Esophagus muscularis mucosa (tissue), 4 donors: ENCODE measurements around the gene UBE2F. TPM values are rescaled to one million over a fixed set of nuclear protein-coding genes. Genes with fewer than 3 reads are reported as not detected.
"Not testable (repeated sequence)": the region's sequence is repeated elsewhere in the genome, so short reads cannot be mapped to it uniquely, and the experiment has no call there.

Source experiments
- DNase-seq: peaks from one replicate; pipeline ENCODE4 v3.0.0-alpha.2; 2017; ENCODE audit errors: extremely low spot score
- H3K27ac ChIP-seq, 4 donors: fragments of 200-600 bp; sonication (generic); replicated peaks in 1 of 4; 1 replicate in 3 of 4; 2 replicates in 1 of 4; pipeline ENCODE4 v1.5.1; 2016 to 2019; ENCODE audit warnings: mild to moderate bottlenecking in 1 of 4
- H3K27me3 ChIP-seq, 4 donors: fragments of 200-600 bp; sonication (generic); one replicate each; pipeline versions ENCODE4 v1.5.1 to v1.6.0; 2016 to 2019
- H3K36me3 ChIP-seq, 4 donors: fragments of 200-600 bp; sonication (generic); one replicate each; pipeline ENCODE4 v1.5.1; 2016 to 2019
- H3K4me1 ChIP-seq, 4 donors: fragments of 200-600 bp; sonication (generic); one replicate each; pipeline ENCODE4 v1.5.1; 2016 to 2019
- H3K4me3 ChIP-seq, 4 donors: fragments of 200-600 bp; sonication (generic); 1 replicate in 2 of 4; 2 replicates in 2 of 4; pipeline ENCODE4 v1.5.1; 2016 to 2019; ENCODE audit warnings: mild to moderate bottlenecking in 4 of 4, moderate library complexity in 1 of 4
- H3K9me3 ChIP-seq, 4 donors: fragments of 200-600 bp; sonication (generic); 1 replicate in 3 of 4; 2 replicates in 1 of 4; pipeline ENCODE4 v1.5.1; 2016 to 2019
- CTCF ChIP-seq, 3 experiments: fragments of 200-600 bp in 2 of 3; fragments of 450-650 bp in 1 of 3; sonication (generic) in 2 of 3; IDR thresholded peaks; one replicate each; pipeline ENCODE4 v1.5.1; 2017 to 2019; ENCODE audit warnings: antibody characterized with exemption in 3 of 3, mild to moderate bottlenecking in 2 of 3, moderate library complexity in 1 of 3
- EP300 ChIP-seq: sonication (generic); formaldehyde crosslinking; IDR thresholded peaks from one replicate; pipeline ENCODE4 v1.6.1; 2017; ENCODE audit warnings: antibody characterized with exemption
- POLR2A ChIP-seq: fragments of 450-650 bp; IDR thresholded peaks from one replicate; pipeline ENCODE4 v1.6.1; 2017; ENCODE audit warnings: antibody characterized with exemption, moderate library complexity, mild to moderate bottlenecking, low read depth
- POLR2AphosphoS5 ChIP-seq, 2 donors: sonication (generic); formaldehyde crosslinking; IDR thresholded peaks; one replicate each; pipeline ENCODE4 v1.6.1; 2017; ENCODE audit warnings: antibody characterized with exemption in 2 of 2
- WGBS: methylation state at CpG from one replicate; pipeline ENCODE4 v1.1.5; 2018; 5-methylcytosine and 5-hydroxymethylcytosine counted together
- intact Hi-C: fragments of 100-400 bp; cut with DNase I; formaldehyde crosslinking; loops from one replicate; pipeline ENCODE4 v1.15.1; 2023
- total RNA-seq, 4 donors: library from RNA; depleted of rRNA; stranded (reverse); fragments of >200 nt; gene quantifications; one replicate each; pipeline versions ENCODE4 v1.1.0 to v1.2.1, GENCODE V29; 2016

UBE2F gene
- total RNA-seq, 4 donors from 2014 or later = 59.0 to 111 (median 78.5) TPM

DNA sequence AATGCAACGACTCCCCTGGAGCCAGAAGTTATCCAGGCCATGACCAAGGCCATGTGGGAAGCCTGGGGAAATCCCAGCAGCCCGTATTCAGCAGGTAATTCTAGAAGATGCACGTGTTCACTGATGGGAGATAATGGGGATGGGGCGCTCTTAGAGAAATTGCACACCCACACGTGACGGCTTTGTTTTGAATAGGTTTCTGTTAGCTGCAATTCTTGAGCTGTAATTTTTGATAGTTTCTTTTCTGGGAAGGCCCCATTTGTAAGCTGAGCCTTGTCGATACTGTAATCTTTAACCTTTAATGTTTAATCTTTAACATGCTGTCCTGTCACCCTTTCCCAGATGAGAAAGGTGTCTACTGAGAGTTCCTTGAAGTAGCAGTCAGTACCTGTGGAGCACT, 97.6 kb downstream of the UBE2F start:
- intact Hi-C loops = loop anchor here (5.0 to 10.0 kb wide), 2 partner anchors 97 to 140 kb away; partner anchors contain the start of gene UBE2F
- no peak overlapping the region for H3K27ac ChIP-seq

GRCh38 chr2:238065071-238065846, 98.4 kb downstream of the UBE2F start:
- H3K4me3 ChIP-seq = no peak overlapping the region
- DNase-seq = no peak
- no peak overlapping the region for H3K27ac ChIP-seq
- no peaks in the 10 kb centered on the region for H3K9me3 ChIP-seq
- no peak for TF ChIP-seq CTCF (IDR thresholded peaks at IDR 0.05)
- TF ChIP-seq EP300 = no peak
- no peak for TF ChIP-seq POLR2AphosphoS5 (IDR thresholded peaks at IDR 0.05)
- H3K36me3 ChIP-seq = peaks cover 8 to 53% (median 40%) of the 10 kb centered on the region in 4 donors
- peaks cover 6 to 18% (median 13%) of the 10 kb centered on the region in 4 donors for H3K4me1 ChIP-seq
- intact Hi-C loops = loop anchor here (10.0 kb wide), 1 partner anchor 140 kb away; no protein-coding TSS in a partner anchor
- WGBS = 86% methylated on average over 18 of the region's 18 CpGs
- no peaks in the 10 kb centered on the region for H3K27me3 ChIP-seq

More for the DNA sequence above, 97.6 kb downstream of the UBE2F start:
- Histone ChIP-seq H3K4me1 (peaks cover 10 to 27% (median 20%) of the 10 kb centered on the region in 4 donors), H3K4me3 (no peak overlapping the region), H3K27me3 (no peaks in the 10 kb centered on the region), H3K36me3 (peaks cover 3 to 45% (median 33%) of the 10 kb centered on the region in 4 donors), H3K9me3 (no peaks in the 10 kb centered on the region)
- DNase-seq = no peak
- 88% methylated on average over 7 of the region's 7 CpGs for WGBS
- no peak for TF ChIP-seq POLR2A
- TF ChIP-seq CTCF (IDR thresholded peaks at IDR 0.05) = no peak
- no peak for TF ChIP-seq POLR2AphosphoS5 (IDR thresholded peaks at IDR 0.05)
- no peak for TF ChIP-seq EP300

GRCh38 chr2:238066218-238066617, 99.4 kb downstream of the UBE2F start:
- H3K9me3 ChIP-seq = no peaks in the 10 kb centered on the region
- TF ChIP-seq CTCF (IDR thresholded peaks at IDR 0.05) (no peak), EP300 (no peak)
- intact Hi-C loops = loop anchor here (10.0 kb wide), 1 partner anchor 141 kb away; no protein-coding TSS in a partner anchor
- no peaks in the 10 kb centered on the region for H3K27me3 ChIP-seq
- H3K4me1 ChIP-seq = peaks cover 6 to 15% (median 13%) of the 10 kb centered on the region in 4 donors
- 86% methylated on average over 9 of the region's 9 CpGs for WGBS
- peaks cover 8 to 63% (median 42%) of the 10 kb centered on the region in 4 donors for H3K36me3 ChIP-seq
- H3K4me3 ChIP-seq = no peak overlapping the region
- DNase-seq = no peak
- no peak overlapping the region for H3K27ac ChIP-seq

DNA sequence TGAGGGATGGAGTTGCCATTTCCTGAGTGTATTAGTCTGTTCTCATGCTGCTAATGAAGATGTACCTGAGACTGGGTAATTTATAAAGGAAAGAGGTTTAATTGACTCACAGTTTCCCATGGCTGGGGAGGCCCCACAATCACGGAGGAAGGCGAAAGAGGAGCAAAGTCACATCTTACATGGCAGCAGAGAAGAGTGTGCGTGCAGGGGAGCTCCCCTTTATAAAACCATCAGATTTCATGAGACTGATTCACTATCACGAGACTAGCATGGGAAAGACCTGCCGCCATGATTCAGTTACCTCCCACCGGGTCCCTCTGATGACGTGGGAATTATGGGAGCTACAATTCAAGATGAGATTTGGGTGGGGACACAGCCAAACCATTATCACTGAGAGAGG, 99.9 kb downstream of the UBE2F start:
- not testable (repeated sequence) for DNase-seq, H3K27ac ChIP-seq, H3K9me3 ChIP-seq, H3K4me1 ChIP-seq, H3K27me3 ChIP-seq, H3K4me3 ChIP-seq
- intact Hi-C loops = loop anchor here (10.0 kb wide), 1 partner anchor 142 kb away; no protein-coding TSS in a partner anchor
- H3K36me3 ChIP-seq = peaks cover 8 to 68% (median 42%) of the 10 kb centered on the region in 4 donors
- 93% methylated on average over 7 of the region's 7 CpGs for WGBS

- no peak for DNase-seq
- Histone ChIP-seq H3K9me3 (no peaks in the 10 kb centered on the region), H3K27ac (no peak overlapping the region), H3K36me3 (peaks cover 8 to 79% (median 43%) of the 10 kb centered on the region in 4 donors), H3K4me1 (no peaks in the 10 kb centered on the region), H3K4me3 (no peak overlapping the region), H3K27me3 (no peaks in the 10 kb centered on the region)
- intact Hi-C loops = loop anchor here (10.0 kb wide), 1 partner anchor 143 kb away; no protein-coding TSS in a partner anchor
- WGBS = 95% methylated on average over 7 of the region's 7 CpGs
- TF ChIP-seq CTCF (IDR thresholded peaks at IDR 0.05) (no peak), POLR2AphosphoS5 (IDR thresholded peaks at IDR 0.05) (no peak), POLR2A (no peak)
Measured at GRCh38 chr2:238067939-238068338, 101.1 kb downstream of the UBE2F start.
